ENCODE measurements around the gene TANGO6.

- peak in 6 of 7 experiments; percentile 44 to 84 (median 77) for TF ChIP-seq CTCF (IDR thresholded peaks at IDR 0.05)
- no peak for TF ChIP-seq POLR2A (IDR thresholded peaks at IDR 0.05)
These were observed 280.6 kb downstream of the TANGO6 start for GRCh38 chr16:69123910-69124309.

Measured in body of pancreas (tissue), 4 donors.